Endothelial cell of umbilical vein (primary cell): ENCODE measurements around the gene GLB1L2. TPM values are rescaled to one million over a fixed set of nuclear protein-coding genes. Genes with fewer than 3 reads are reported as not detected.

Experiments
- BruUV-seq: library from RNA; stranded (reverse); fragments of 400-500 nt; replicated peaks from 2 replicates; lab custom pipeline; 2021; lab: Mats Ljungman, UMichigan
- CTCF ChIA-PET: fragments of 300-600, 350-600 bp; sonication (Branson Sonifier 250); formaldehyde crosslinking; loops from one replicate; lab custom pipeline; 2021; ENCODE audit warnings: antibody characterized with exemption, inconsistent platforms; lab: Charles Lee
- POLR2A ChIA-PET: fragments of 300-600, 350-600 bp; sonication (Branson Sonifier 250); formaldehyde crosslinking; loops from one replicate; lab custom pipeline; 2021; ENCODE audit warnings: antibody characterized with exemption, inconsistent platforms; lab: Charles Lee
- DNase-seq: peaks from one replicate; pipeline ENCODE4 v3.0.0-alpha.2; 2011; ENCODE audit warnings: low read depth, low spot score
- FAIRE-seq: peaks from 2 replicates; lab custom pipeline; 2011; peaks lifted over from hg19 to GRCh38; lab: Jason Lieb, UNC
- H2AFZ ChIP-seq: 2 replicates; pipeline ENCODE4 v1.6.0; 2012; ENCODE audit warnings: low read depth, low read length, control low read depth, inconsistent platforms
- H3K27ac ChIP-seq: 2 replicates; pipeline ENCODE4 v1.5.1; 2011; ENCODE audit warnings: low read depth, mild to moderate bottlenecking, control low read depth, low read length, moderate library complexity; ENCODE audit not compliant: insufficient read depth
- H3K27me3 ChIP-seq, 2 experiments: 2 replicates each; pipeline versions ENCODE4 v1.6.0 to v1.6.1; 2011; ENCODE audit warnings: low read length in 2 of 2, mixed read lengths in 1 of 2; ENCODE audit not compliant: control insufficient read depth in 2 of 2, insufficient read depth in 2 of 2
- H3K36me3 ChIP-seq, 2 experiments: 2 replicates in 1 of 2; 3 replicates in 1 of 2; pipeline ENCODE4 v1.5.1; 2011; ENCODE audit warnings: low read length in 2 of 2, mild to moderate bottlenecking in 1 of 2, moderate library complexity in 1 of 2; ENCODE audit not compliant: control insufficient read depth in 2 of 2, insufficient read depth in 2 of 2; ENCODE audit errors: extremely low read depth in 1 of 2
- H3K4me1 ChIP-seq: 3 replicates; pipeline ENCODE4 v1.5.1; 2011; ENCODE audit warnings: mild to moderate bottlenecking, low read length; ENCODE audit not compliant: control insufficient read depth, insufficient read depth; ENCODE audit errors: extremely low read depth
- H3K4me2 ChIP-seq: 2 replicates; pipeline ENCODE4 v1.6.1; 2011; ENCODE audit warnings: low read length, control low read depth, mixed read lengths; ENCODE audit not compliant: insufficient read depth
- H3K4me3 ChIP-seq, 3 experiments: fragments of 200-600 bp in 1 of 3; sonication (generic), shearing (Covaris generic) in 1 of 3; replicated peaks in 1 of 3; 2 replicates each; pipeline ENCODE4 v1.5.1; 2011 to 2016; ENCODE audit warnings: control low read depth in 3 of 3, low read length in 3 of 3, mild to moderate bottlenecking in 2 of 3, inconsistent platforms in 1 of 3, low read depth in 1 of 3, moderate library complexity in 1 of 3; ENCODE audit not compliant: insufficient read depth in 1 of 3
- H3K79me2 ChIP-seq: 2 replicates; pipeline ENCODE4 v1.6.0; 2012; ENCODE audit warnings: low read length, inconsistent platforms; ENCODE audit not compliant: control insufficient read depth, insufficient read depth
- H3K9ac ChIP-seq: replicated peaks from 2 replicates; pipeline ENCODE3; 2011; ENCODE audit warnings: low read length, control low read depth; ENCODE audit not compliant: insufficient read depth; ENCODE audit errors: extremely low read depth
- H3K9me1 ChIP-seq: replicated peaks from 3 replicates; pipeline ENCODE4 v1.6.0; 2011; ENCODE audit warnings: mild to moderate bottlenecking, low read length; ENCODE audit not compliant: control insufficient read depth, insufficient read depth; ENCODE audit errors: extremely low read depth
- H3K9me3 ChIP-seq: replicated peaks from 2 replicates; pipeline ENCODE4 v1.5.1; 2012; ENCODE audit warnings: low read length, inconsistent platforms; ENCODE audit not compliant: control insufficient read depth, insufficient read depth
- H4K20me1 ChIP-seq: replicated peaks from 2 replicates; pipeline ENCODE3; 2011; ENCODE audit warnings: mild to moderate bottlenecking, low read length; ENCODE audit not compliant: control insufficient read depth, insufficient read depth; ENCODE audit errors: extremely low read depth
- CTCF ChIP-seq, 2 donors: IDR thresholded peaks; 1 replicate in 1 of 2; 2 replicates in 1 of 2; pipeline ENCODE4 v1.5.1; 2011; ENCODE audit warnings: low read length in 2 of 2, mild to moderate bottlenecking in 2 of 2, moderate library complexity in 2 of 2, control low read depth in 1 of 2, inconsistent platforms in 1 of 2, low read depth in 1 of 2; ENCODE audit not compliant: insufficient read depth in 1 of 2; ENCODE audit errors: extremely low read depth in 1 of 2
- EZH2 ChIP-seq: IDR thresholded peaks from 2 replicates; pipeline ENCODE4 v1.6.1; 2012; ENCODE audit warnings: borderline replicate concordance, low read depth, mild to moderate bottlenecking, moderate library complexity, low read length, inconsistent platforms; ENCODE audit not compliant: severe bottlenecking
- FOS ChIP-seq: IDR thresholded peaks from 2 replicates; pipeline ENCODE4 v1.6.1; 2011; ENCODE audit warnings: mild to moderate bottlenecking, low read length, moderate library complexity, borderline replicate concordance; ENCODE audit not compliant: insufficient read depth
- GATA2 ChIP-seq: IDR thresholded peaks from 2 replicates; pipeline ENCODE4 v1.7.0; 2011; ENCODE audit warnings: low read depth, mild to moderate bottlenecking, moderate library complexity, mixed read lengths, low read length; ENCODE audit not compliant: insufficient read length, insufficient read depth
- JUN ChIP-seq: IDR thresholded peaks from 2 replicates; pipeline ENCODE4 v1.6.1; 2011; ENCODE audit warnings: borderline replicate concordance, low read depth; ENCODE audit not compliant: insufficient read length, insufficient read depth
- MAX ChIP-seq: IDR thresholded peaks from 2 replicates; pipeline ENCODE4 v1.6.1; 2011; ENCODE audit not compliant: insufficient read depth, insufficient read length
- MYC ChIP-seq: IDR thresholded peaks from one replicate; pipeline ENCODE4 v1.6.1; 2011; ENCODE audit warnings: mild to moderate bottlenecking, low read depth, low read length
- POLR2A ChIP-seq: IDR thresholded peaks from 2 replicates; pipeline ENCODE4 v1.6.1; 2012; ENCODE audit warnings: low read depth, mild to moderate bottlenecking, control low read depth, low read length
- POLR2AphosphoS5 ChIP-seq: IDR thresholded peaks from 2 replicates; pipeline ENCODE4 v1.6.1; 2012; ENCODE audit warnings: low read depth, mild to moderate bottlenecking, control low read depth, low read length, moderate library complexity; ENCODE audit not compliant: insufficient read depth
- dilution Hi-C: fragments of 300-500 bp; cut with MboI; formaldehyde crosslinking; loops from one replicate; pipeline ENCODE4 v1.15.0; 2019; ENCODE audit warnings: low sequenced_read_pairs; ENCODE audit not compliant: extremely low pct_ligation_motif_present
- intact Hi-C: fragments of 100-400 bp; cut with micrococcal nuclease; formaldehyde crosslinking; loops from one replicate; pipeline ENCODE4 v1.10.0; 2022
- polyA plus RNA-seq, 4 experiments: library from polyadenylated mRNA; depleted of rRNA in 3 of 4; stranded (reverse) in 3 of 4; unstranded in 1 of 4; fragments of >200 nt; gene quantifications; 2 replicates each; pipeline versions ENCODE4 v1.2.1 to v1.2.3, GENCODE V29; 2011 to 2012; ENCODE audit warnings: missing spikeins in 1 of 4
- total RNA-seq: library from RNA; stranded (reverse); gene quantifications from 2 replicates; pipeline ENCODE4 v1.2.3, GENCODE V29; 2021

Gene GLB1L2
- total and polyA plus RNA-seq, 2 donors (not counting 3 experiments of a cell fraction or from before 2014, with no cell fraction given), result 0.55 to 0.59 TPM

GRCh38 chr11:134405841-134406240 lies 74.1 kb downstream of the GLB1L2 start:
- no peak overlapping the region for H3K4me2 ChIP-seq
- no peaks in the 10 kb centered on the region for H3K9me3 ChIP-seq
- H2AFZ ChIP-seq, result no peak overlapping the region
- H3K27ac ChIP-seq, result no peak overlapping the region
- intact Hi-C loops, result no loop called here
- H3K4me3 ChIP-seq, result no peak overlapping the region
- H3K9ac ChIP-seq, result no peak overlapping the region
- TF ChIP-seq GATA2 (no peak), EZH2 (no peak), FOS (no peak), POLR2A (no peak), MYC (no peak), JUN (no peak), POLR2AphosphoS5 (no peak), MAX (no peak), CTCF (IDR thresholded peaks at IDR 0.05; ENCODE audit: extremely low read depth in 1 of 2, insufficient read depth in 1 of 2, low read depth in 1 of 2, low read length in 2 of 2) (no peak)
- dilution Hi-C loops, result no loop called here
- no TSS peak for BruUV-seq
- DNase-seq (no peak), FAIRE-seq (no peak)
- H3K27me3 ChIP-seq, result peaks cover 4 to 6% of the 10 kb centered on the region in 2 experiments
- H3K4me1 ChIP-seq, result no peaks in the 10 kb centered on the region
- no peaks in the 10 kb centered on the region for H3K79me2 ChIP-seq
- no peaks in the 10 kb centered on the region for H3K36me3 ChIP-seq
- no peaks in the 10 kb centered on the region for H3K9me1 ChIP-seq
- ChIA-PET CTCF (no interaction called here), POLR2A (no interaction called here)
- no peaks in the 10 kb centered on the region for H4K20me1 ChIP-seq
